Measurements from ENCODE around the gene SNX11.

SNX11 gene

DNA sequence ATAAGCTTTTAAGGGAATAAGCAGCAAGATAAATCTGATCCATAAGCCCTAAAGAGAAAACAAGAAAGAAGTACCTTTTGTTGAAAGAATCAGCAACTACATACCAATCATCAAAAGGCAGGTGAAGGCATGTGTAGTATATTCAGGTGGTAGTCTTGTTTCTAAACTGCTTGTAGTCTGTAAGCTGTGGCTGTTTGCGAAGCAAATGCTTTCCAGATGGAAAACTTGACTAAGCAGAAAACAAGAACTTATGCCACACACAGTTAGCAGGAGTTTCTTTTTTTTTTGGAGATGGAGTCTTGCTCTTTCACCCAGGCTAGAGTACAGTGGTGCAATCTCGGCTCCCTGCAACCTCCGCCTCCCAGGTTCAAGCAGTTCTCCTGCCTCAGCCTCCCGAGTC, 12.0 kb upstream of the SNX11 start:
- no peak for DNase-seq

DNA sequence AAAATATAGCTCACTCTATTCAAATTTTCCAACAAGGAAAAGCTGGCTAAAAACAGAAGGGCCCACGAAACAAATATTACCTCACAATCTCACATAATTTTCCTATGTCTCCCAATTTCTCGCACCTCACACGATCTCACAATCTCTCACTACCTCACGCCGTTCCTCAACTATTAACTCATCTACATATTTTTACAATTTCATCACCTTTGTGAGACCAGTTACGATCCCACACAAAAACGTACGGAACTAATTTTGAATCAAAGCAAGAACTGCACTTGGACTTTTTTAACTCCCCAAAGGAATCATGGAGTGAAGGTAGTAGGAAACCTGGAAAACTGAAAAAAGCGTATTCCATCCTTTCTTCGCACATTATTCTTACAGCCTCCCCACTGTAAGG, 7.4 kb upstream of the SNX11 start:
- no peak for DNase-seq

DNA sequence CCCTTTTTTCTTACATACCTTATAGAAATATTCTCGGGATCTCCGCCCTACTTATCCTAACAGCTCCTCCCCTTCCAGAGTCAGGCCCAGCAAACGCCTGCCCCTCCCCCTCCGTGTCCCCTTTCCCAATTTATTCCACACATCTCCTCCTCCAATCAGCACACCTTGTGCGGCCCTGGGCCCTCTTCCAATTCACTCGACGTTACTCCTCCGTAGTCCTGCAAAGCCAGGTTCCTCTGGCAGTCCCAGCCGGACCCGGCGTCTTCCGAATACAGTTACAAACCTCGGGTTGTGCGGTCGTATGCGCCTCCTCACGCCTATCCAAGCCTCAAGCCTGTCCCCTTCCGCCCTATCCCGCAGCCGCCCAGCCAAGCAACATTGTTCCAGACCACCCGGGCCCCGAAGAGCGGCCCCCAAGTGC, 7.0 kb upstream of the SNX11 start:
- DNase-seq: peak in 33 of 56 donors; percentile 2 to 73 (median 50)

DNA sequence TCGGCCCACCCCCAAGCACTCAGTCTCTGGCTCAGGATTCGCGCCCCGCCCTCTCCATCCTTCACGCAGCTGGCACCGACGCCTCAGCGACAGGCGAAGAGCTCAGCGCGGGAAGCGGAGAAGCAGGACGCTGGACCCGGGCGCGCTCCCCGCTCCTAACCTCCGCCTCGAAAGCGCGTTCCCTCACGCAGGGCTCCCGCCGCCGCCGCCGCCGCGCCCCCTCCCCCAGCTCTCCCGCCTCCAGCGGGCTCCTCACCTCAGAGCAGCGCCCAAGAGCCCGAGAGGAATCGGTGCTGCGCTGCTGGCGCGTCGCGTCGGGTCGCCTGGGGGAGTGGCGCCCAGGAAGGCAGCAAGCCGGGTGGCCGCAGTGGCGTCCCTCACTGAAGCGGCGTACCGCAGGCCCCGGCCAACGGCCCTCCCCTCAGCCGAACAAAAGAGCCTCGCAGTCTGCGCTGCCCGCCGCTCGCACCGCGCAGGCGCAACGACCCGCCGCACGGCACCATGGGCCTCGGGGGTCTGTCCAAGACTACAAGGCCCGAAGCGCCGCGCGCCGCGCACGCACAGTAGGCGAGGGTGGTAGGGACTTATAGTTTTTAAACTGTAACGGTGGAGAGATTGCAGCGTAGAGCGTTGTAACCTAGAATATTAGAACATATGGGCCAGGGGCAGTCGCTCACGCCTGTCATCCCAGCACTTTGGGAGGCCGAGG, 6.4 kb upstream of the SNX11 start, which contains the start of gene CBX1:
CBX1 (minus strand) TSS at position 467 of the 709 bp plus-strand sequence. CDS start 24,474 bp downstream, outside the sequence.
- peak; percentile 54 to 97 (median 92) for DNase-seq

DNA sequence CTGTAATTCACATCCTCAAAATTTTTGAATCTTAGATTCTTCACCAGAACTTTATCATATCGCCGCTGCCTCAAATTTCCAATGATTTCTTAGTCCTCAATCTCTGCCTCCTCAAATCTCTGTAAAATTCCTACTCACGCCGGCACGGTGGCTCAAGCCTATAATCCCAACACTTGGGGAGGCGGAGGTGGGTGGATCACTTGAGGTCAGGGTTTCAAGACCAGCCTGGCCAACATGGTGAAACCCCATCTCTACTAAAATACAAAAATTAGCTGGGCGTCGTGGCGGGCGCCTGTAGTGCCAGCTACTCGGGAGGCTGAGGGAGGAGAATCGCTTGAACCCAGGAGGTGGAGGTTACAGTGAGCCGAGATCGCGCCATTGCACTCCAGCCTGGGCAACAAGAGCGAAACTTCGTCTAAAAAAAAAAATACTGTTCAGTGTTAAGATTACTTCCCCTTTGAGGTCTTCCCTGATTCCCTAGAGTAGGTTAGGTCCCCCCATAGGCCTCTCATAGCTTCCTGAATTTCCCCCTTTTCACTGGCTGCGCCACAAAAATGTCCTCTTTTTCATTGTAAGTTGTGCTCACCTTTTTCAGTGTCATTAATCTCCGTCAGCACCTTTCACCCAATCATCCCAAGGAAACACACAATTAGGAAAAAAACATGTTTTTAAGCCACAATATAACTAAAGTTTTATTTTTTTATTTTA, 5.4 kb upstream of the SNX11 start:
- DNase-seq: no peak

DNA sequence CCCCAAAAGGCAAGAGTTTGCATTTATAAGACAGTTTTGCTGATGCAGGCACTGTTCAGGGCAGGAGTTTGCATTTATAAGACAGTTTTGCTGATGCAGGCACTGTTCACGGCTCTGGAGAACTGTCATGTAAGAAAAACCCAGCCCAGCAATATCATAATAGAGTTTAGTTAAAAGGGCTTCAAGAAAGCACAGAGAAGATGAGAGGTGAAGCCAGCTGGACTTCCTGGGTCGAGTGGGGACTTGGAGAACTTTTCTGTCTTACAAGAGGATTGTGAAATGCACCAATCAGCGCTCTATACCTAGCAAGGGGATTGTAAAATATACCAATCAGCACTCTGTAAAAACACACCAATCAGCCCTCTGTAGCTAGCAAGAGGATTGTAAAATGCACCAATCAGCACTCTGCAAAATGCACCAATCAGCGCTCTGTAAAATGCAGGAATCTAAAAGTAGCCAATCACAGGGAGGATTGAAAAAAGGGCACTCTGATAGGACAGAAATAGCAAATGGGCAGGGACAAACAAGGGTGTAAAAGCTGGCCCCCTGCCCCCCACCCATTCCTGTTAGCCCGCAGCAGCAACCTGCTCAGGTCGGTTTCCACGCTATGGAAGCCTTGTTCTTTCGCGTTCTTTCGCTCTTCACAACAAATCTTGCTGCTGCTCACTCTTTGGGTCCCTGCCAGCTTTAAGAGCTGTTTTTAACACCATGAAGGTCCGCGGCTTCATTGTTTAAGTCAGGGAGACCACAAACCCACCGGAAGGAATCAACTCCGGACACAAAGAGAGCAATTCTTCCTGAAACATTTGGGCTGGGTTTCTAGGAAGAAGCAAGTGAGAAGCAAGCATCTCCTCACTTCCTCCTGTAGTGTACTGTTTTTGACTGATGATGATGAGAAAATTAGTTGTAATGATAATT, 4.5 kb upstream of the SNX11 start:
- peak in 1 of 56 donors; percentile 15 for DNase-seq

DNA sequence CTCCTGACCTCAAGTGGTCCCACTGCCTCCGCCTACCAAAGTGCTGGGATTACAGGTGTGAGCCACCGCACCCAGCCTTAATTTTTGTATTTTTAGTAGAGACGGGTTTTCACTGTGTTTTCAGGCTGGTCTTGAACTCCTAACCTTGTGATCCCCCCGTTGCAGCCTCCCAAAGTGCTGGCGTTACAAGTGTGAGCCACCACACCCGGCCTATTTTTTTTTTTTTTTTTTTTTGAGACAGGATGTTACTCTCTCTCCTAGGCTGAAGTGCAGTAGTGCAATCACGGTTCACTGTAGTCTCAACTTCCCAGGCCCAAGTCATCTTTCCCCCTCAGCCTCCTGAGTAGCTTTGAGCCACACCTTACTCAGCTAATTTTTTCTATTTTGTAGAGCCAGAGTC, 3.1 kb upstream of the SNX11 start:
- DNase-seq: no peak

DNA sequence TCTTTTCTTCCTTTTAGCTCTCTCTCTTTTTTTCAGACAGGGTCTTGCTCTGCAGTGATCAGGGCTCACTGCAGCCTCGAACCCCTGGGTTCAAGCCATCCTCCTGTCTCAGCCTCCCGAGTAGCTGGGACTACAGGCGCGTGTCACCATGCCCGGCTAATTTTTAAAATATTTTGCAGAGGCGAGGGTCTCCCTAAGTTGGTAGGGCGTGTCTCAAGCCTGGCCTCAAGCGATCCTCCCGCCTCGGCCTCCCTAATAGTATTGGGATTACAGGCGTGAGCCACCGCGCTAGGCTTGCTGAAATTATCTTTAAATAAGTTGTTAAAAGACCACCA, 797 bp upstream of the SNX11 start:
- DNase-seq: no peak

DNA sequence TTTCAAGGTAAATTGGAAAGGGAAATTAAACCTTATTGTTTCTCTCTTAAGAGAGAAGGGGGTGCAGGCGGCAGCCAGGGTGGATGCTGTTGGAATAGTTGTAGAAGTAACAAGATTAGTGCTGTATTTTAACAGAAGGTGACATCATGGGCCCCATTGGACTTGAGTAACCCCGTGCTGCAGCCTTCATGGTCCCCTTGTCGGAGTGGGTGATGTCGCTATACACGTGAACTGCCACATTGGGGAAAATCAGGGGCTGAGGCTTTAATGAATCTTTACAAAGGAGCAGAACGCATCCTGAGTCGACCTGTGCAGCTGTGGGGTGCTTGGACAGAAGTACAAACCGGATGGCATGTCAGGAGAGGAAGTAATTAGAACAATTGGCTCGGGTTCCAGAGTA, 3.2 kb downstream of the SNX11 start:
- no peak for DNase-seq

DNA sequence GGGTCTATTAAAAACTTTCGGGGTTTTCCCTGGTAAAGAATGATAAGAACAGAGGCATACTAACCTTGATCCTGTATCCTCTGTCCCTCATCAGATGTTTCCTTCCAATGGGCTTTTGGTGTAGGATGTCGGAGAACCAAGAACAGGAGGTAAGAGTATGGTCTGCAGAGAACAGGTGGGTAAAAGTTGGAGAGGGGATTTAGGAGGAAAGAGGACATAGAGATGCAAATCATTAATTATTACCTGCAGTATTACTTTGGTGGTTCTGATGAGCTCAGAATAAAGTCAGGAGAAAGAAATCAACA, 4.3 kb downstream of the SNX11 start:
- DNase-seq: no peak

DNA sequence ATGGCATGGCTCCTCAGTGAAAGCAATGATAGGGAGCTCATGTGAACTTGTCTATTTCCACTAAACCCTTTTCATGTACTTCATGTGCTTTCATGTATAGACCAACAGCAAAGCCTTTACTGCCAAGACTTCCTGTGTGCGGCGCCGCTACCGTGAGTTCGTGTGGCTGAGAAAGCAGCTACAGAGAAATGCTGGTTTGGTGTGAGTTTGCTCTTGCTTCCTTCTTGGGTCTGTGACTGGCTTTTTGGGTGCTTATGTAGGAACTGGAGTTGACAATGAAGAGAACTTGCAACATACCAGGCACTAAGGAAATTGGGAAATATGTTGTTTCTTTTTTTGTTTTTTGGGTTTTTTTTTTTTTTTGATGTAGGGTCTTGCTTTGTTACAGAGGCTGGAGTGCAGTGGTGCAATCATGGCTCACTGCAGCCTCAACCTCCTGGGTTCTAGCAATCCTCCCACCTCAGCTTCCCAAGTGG, 5.7 kb downstream of the SNX11 start:
- peak in 2 of 56 donors; percentile 2 to 6 for DNase-seq

DNA sequence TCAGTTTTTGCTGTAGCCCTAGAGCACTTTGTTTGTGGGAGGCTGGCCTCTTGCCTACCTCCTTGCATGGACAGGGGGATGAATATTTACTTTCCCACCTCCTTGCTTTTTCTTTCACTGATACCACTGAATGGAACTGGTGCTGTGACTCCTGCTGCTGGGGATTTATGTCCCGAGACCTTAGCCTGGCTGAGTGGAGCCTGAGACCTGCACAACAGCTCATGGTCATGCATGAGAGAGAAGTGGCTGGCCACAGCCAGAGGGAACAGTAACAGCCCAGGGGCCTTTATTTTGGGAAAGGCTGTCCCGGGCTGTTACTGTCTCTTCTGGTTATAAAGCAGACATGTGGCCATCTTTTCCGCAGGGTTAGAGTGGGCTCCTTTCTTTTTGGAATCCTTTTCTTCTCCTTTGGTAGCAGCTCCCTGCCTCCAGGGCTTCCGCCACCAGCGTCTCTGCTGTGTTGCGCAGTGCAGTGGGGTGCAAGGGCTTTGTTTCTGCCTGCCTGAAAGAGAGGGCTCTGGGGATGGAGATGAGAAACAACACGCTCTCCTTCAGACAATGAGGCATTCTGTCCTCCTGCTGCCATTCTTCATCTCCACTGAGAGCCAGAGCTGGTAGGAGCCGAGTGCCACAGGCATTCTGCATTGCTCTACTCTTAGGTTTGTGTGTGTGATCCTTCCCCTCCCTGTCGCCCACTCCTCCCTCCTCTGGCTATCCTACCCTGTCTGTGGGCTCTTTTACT, 14.5 kb downstream of the SNX11 start:
- peak in 40 of 56 donors; percentile 10 to 70 (median 36) for DNase-seq

DNA sequence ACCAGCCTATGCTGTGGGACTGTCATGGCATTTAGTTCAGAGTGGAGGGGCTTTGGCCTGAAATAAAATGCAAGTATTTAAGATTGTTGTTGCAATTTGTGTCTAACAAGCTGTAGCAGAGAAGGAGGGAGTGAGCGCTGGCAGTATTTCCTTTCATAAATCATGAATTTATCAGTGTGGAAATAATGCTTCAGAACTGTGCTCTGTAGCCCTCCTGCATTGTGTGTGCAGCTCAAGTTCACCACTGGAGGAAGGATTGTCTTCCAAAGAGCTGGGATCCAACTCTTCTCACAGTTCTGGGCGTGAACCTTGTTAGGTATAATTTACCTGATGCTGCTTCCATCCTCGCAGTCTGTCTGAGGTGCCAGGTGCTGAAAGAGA, 15.1 kb downstream of the SNX11 start:
- DNase-seq: peak in 1 of 56 donors; percentile 24

DNA sequence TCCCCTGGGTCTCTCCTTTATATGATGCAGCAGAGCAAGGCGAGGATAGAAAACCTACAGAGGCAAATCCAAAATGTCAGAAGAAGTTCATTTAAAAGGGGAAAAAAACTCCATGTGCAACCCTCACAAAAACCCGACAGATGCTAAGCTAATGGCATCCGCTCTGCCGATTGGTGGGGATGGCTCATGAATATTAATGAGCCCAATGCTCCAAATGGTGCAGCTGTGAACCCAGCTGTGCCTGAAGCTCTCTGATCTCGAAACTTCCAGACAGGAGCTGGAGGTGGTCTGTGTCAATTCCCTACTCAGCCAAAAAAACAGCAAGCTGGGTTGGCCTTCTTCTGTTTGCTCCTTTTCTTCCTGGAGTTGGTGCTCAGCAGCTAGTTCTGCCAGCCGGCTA, 15.5 kb downstream of the SNX11 start:
- peak in 48 of 56 donors; percentile 12 to 83 (median 59) for DNase-seq

DNA sequence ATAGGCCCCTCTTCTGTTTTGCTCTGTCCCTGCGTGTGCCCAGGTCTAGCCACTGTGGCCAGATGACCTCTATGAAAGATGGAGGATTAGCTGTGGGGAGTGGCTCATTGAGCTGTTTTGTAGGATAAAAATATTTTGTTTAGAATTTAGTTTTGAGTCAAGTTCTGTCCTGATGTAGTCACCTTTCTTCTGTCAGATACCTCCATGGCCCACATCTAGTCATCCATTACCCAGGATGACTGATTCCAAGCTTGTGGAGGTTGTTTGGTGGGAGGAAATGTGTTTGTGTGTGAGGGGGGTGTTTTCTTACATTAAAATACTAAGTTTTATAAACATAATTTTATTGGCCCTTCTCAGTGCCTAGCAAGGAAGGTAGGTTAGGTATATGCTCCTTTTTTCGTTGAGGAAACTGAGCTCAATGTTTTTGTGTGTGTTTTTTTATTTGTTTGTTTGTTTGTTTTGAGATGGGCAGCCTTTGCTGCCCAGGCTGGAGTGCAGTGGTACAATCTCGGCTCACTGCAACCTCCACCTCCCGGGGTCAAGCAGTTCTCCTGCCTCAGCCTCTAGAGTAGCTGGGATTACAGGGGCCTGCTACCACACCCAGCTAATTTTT, 16.3 kb downstream of the SNX11 start:
- DNase-seq: no peak

DNA sequence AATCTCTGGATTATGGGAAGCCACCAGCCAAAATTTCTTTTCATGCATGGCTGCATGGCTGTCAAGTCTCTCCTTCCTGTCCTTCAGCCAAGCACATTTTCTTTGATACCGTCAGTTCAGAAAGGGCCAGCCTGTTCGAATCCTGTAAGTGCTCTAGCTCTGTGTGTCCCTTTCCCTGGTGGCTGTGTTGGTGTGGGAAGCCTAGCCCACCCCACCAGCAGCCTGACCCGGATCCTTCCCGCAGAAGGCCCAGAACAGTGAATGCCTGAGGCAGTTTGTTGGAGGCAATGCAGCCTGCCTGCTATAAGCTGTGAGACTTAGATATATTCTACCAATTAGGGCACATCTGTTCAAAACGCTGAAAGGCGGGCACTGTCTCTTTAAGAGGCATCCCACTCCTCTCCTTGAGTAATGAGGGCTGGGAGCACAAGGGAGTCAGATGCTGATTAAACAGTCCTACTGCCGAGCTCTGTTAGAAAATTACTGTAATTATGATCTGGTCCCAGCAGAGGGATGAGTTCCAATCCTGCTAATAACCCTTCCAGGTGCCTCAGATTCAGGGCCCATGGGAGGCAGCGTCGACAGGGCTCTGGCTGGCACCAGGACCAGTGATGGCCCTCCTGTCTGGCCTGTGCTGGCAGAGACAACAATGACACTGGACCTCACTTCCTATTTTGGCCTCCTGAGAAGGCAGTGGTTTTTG, 18.4 kb downstream of the SNX11 start:
- no peak for DNase-seq

DNA sequence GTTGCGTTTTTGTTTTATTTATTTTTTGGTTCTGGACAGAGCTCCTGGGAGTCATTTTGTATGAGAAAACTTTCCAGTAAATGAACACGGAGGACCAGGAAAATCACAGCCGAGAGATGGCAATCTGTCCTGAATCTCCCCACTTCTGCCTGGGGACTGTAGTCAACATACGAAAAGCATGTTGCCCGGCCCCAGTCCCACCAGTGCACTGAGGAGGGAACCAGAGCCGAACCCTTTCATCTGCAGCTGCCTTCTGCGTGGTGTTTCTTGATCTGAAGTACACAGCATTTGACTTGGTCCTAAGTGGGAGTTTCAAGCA, 18.9 kb downstream of the SNX11 start:
- DNase-seq: no peak

DNA sequence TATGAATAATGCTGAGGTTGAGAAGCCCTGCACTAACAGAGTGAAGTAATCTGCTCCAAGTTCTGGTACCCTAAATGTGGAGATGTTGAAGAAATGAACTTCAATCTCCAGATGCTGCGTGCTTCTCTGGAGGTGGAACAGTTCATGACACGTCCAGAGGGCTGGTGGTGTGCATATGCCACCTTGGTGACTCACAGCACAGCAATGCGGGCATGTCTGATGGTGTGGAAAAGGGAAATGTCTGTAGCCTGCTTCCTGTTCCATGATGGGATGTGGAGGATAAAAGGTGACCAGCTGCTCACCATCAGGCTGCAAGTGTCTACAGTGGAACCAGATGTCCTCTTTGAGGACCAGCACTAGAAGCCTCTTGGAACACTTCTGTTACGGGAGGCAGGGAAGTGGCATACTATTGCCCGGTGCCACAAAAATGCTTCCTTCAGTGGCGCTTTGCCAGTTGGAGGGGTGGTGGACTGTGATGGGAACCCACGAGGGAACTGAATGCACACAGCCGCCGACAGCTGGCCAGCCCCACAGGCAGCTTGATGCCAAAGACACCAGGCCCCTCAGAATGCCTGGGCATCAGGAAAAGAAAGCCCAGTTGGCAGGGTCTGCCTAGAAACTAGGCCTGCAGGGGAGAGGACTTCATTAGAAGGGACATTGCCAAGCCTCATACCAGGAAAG, 19.9 kb downstream of the SNX11 start:
- DNase-seq: peak in 4 of 56 donors; percentile 5 to 33 (median 14)

DNA sequence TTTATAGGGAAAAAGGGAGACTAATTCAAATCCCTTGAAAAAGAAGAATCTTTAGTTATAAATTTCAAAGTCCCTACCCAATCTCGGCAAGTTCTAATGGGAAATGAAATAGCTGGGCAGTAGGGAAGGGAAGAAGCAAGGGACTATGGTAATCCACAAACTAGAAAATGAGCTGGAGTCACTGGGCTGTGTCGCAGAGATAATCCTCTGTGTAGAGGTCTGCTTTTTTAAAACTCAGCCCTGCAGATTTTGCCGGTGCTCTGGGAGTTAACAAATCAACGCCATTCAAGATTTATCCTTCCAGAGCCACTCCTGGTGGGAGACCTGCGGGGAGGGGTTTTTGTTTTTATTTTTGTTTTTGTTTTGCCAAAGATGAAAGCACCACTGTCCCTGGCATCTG, 20.8 kb downstream of the SNX11 start:
- no peak for DNase-seq

DNA sequence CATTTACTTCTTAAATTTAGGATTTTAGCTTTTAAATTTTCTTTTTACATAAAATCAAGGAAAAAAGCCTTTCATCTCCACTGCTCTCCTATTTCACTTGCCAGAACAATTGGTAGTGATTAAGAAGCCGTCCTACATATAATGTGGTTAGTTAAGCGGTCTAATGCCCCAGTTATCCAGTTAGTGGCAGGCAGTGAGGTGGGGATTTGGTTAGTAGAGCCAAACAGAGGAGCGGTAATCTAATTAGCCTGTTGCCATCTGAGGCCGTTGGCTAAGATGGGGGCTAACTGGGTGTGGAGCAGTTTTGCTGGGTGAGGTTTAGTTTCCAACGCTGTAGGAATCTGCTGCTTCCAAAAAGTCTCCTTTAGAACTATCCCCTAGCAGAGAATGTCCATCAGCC, 22.4 kb downstream of the SNX11 start:
- no peak for DNase-seq

Measured in nucleus accumbens (tissue), 56 donors.